Stomach (tissue), 4 donors: ENCODE data around the gene CPZ.

ENCODE experiments used
- CTCF ChIP-seq, 7 experiments: fragments of 450-650 bp in 4 of 7; fragments of 200-600 bp in 3 of 7; sonication (generic) in 3 of 7; IDR thresholded peaks; one replicate each; pipeline ENCODE4 v1.5.1; 2016 to 2019; ENCODE audit warnings: antibody characterized with exemption in 7 of 7, control low read depth in 2 of 7, mild to moderate bottlenecking in 1 of 7
- EP300 ChIP-seq: sonication (generic); formaldehyde crosslinking; IDR thresholded peaks from one replicate; pipeline ENCODE4 v1.6.1; 2017; ENCODE audit warnings: antibody characterized with exemption
- POLR2A ChIP-seq, 4 donors: fragments of 450-650 bp; IDR thresholded peaks; one replicate each; pipeline ENCODE4 v1.6.1; 2016; ENCODE audit warnings: antibody characterized with exemption in 4 of 4, control low read depth in 2 of 4, mild to moderate bottlenecking in 1 of 4, moderate library complexity in 1 of 4

- no peak for TF ChIP-seq CTCF (IDR thresholded peaks at IDR 0.05)
- TF ChIP-seq POLR2A (IDR thresholded peaks at IDR 0.05), result no peak
- TF ChIP-seq EP300, result no peak
Observed at GRCh38 chr4:8651661-8652180, 59.2 kb downstream of the CPZ start.
